Esophagus squamous epithelium (tissue), 4 donors: ENCODE measurements around the gene NAE1.

Experiments
- CTCF ChIP-seq, 6 experiments: fragments of 450-650 bp in 4 of 6; fragments of 200-600 bp in 2 of 6; sonication (generic) in 2 of 6; IDR thresholded peaks; one replicate each; pipeline ENCODE4 v1.5.1; 2016 to 2019; ENCODE audit warnings: antibody characterized with exemption in 6 of 6, mild to moderate bottlenecking in 4 of 6, moderate library complexity in 4 of 6
- POLR2A ChIP-seq, 4 donors: fragments of 450-650 bp; IDR thresholded peaks; one replicate each; pipeline ENCODE4 v1.6.1; 2017; ENCODE audit warnings: antibody characterized with exemption in 4 of 4, mild to moderate bottlenecking in 4 of 4, moderate library complexity in 3 of 4

GRCh38 chr16:66869424-66869823 is 38.6 kb upstream of the NAE1 start:
- TF ChIP-seq CTCF (IDR thresholded peaks at IDR 0.05) (no peak), POLR2A (IDR thresholded peaks at IDR 0.05) (no peak)
